H1 (cell line): ENCODE measurements around the gene GRAMD4. TPM values are rescaled to one million over a fixed set of nuclear protein-coding genes. Genes with fewer than 3 reads are reported as not detected.
A peak's percentile ranks its signal among the peaks of the same experiment; 100 is the strongest.

Experiments
- CTCF ChIA-PET: fragments of 300-600 bp; sonication (Branson Sonifier 250); formaldehyde crosslinking; loops from one replicate; lab custom pipeline; 2021; ENCODE audit not compliant: partially characterized antibody; lab: Charles Lee
- POLR2A ChIA-PET: fragments of 300-600 bp; sonication (Branson Sonifier 250); formaldehyde crosslinking; loops from one replicate; lab custom pipeline; 2021; ENCODE audit warnings: inconsistent platforms; ENCODE audit not compliant: partially characterized antibody; lab: Charles Lee
- DNase-seq, 2 experiments: peaks; one replicate each; pipeline versions ENCODE4 v3.0.0 to v3.0.0-alpha.2; 2010 to 2022; ENCODE audit warnings: low spot score in 2 of 2, low read depth in 1 of 2, mixed read lengths in 1 of 2
- FAIRE-seq: peaks from 2 replicates; lab custom pipeline; 2011; peaks lifted over from hg19 to GRCh38; lab: Jason Lieb, UNC
- H2AFZ ChIP-seq: 2 replicates; pipeline ENCODE4 v1.8.1; 2012; ENCODE audit warnings: low read length, inconsistent platforms
- H2AK5ac ChIP-seq: 2 replicates; pipeline ENCODE4 v1.6.1; 2013; ENCODE audit warnings: low read depth, low read length
- H2BK120ac ChIP-seq: replicated peaks from 2 replicates; pipeline ENCODE3; 2013; ENCODE audit warnings: low read depth, low read length, inconsistent platforms
- H2BK12ac ChIP-seq: 2 replicates; pipeline ENCODE4 v1.6.1; 2013; ENCODE audit warnings: low read depth, low read length
- H2BK15ac ChIP-seq: 2 replicates; pipeline ENCODE4 v1.6.1; 2013; ENCODE audit warnings: low read length
- H2BK20ac ChIP-seq: 2 replicates; pipeline ENCODE4 v1.6.1; 2013; ENCODE audit warnings: low read length
- H2BK5ac ChIP-seq: 2 replicates; pipeline ENCODE4 v1.6.1; 2013; ENCODE audit warnings: low read depth, low read length
- H3K14ac ChIP-seq: 2 replicates; pipeline ENCODE4 v1.6.1; 2013; ENCODE audit warnings: inconsistent platforms; ENCODE audit not compliant: insufficient read length
- H3K18ac ChIP-seq: 2 replicates; pipeline ENCODE4 v1.6.1; 2013; ENCODE audit warnings: low read length; ENCODE audit errors: extremely low read depth
- H3K23ac ChIP-seq: 2 replicates; pipeline ENCODE4 v1.6.1; 2013; ENCODE audit warnings: inconsistent platforms; ENCODE audit not compliant: insufficient read length
- H3K23me2 ChIP-seq: 2 replicates; pipeline ENCODE4 v1.6.1; 2013; ENCODE audit warnings: low read depth, low read length
- H3K27ac ChIP-seq: 2 replicates; pipeline ENCODE4 v1.6.1; 2011; ENCODE audit warnings: low read depth, low read length, inconsistent platforms
- H3K27me3 ChIP-seq, 4 experiments: replicated peaks in 1 of 4; 1 replicate in 1 of 4; 2 replicates in 3 of 4; pipeline versions ENCODE4 v1.6.1 to v1.8.1; 2011 to 2013; ENCODE audit warnings: low read length in 3 of 4, mild to moderate bottlenecking in 3 of 4, inconsistent platforms in 2 of 4, mixed read lengths in 2 of 4, moderate library complexity in 1 of 4; ENCODE audit not compliant: control insufficient read depth in 3 of 4, insufficient read depth in 3 of 4; ENCODE audit errors: extremely low read depth in 1 of 4
- H3K36me3 ChIP-seq, 4 experiments: 2 replicates each; pipeline versions ENCODE4 v1.6.1 to v1.8.1; 2011 to 2013; ENCODE audit warnings: mild to moderate bottlenecking in 4 of 4, low read length in 3 of 4, moderate library complexity in 2 of 4, control low read depth in 1 of 4, inconsistent platforms in 1 of 4; ENCODE audit not compliant: insufficient read depth in 4 of 4, control insufficient read depth in 2 of 4
- H3K4ac ChIP-seq: replicated peaks from 2 replicates; pipeline ENCODE3; 2013; ENCODE audit warnings: low read length, low read depth, mixed read lengths, inconsistent platforms; ENCODE audit not compliant: insufficient read length
- H3K4me1 ChIP-seq, 4 experiments: replicated peaks in 1 of 4; 1 replicate in 1 of 4; 2 replicates in 3 of 4; pipeline versions ENCODE4 v1.6.1 to v1.8.1; 2011 to 2013; ENCODE audit warnings: low read length in 3 of 4, inconsistent platforms in 2 of 4, mixed read lengths in 1 of 4; ENCODE audit not compliant: insufficient read depth in 4 of 4, control insufficient read depth in 3 of 4
- H3K4me2 ChIP-seq, 2 experiments: 2 replicates each; pipeline versions ENCODE4 v1.6.1 to v1.8.1; 2011 to 2013; ENCODE audit warnings: low read depth in 2 of 2, low read length in 2 of 2, control low read depth in 1 of 2, inconsistent platforms in 1 of 2, mild to moderate bottlenecking in 1 of 2; ENCODE audit not compliant: insufficient read depth in 1 of 2
- H3K4me3 ChIP-seq, 4 experiments: fragments of 200-600, 300-600 bp in 1 of 4; sonication (generic), shearing (Covaris generic), sonication (Bioruptor Twin) in 1 of 4; 2 replicates each; pipeline versions ENCODE4 v1.5.1 to v1.8.1; 2011 to 2016; ENCODE audit warnings: low read length in 4 of 4, low read depth in 3 of 4, control low read depth in 2 of 4, inconsistent platforms in 2 of 4, mild to moderate bottlenecking in 2 of 4, mixed read lengths in 1 of 4, moderate library complexity in 1 of 4; ENCODE audit not compliant: insufficient read depth in 2 of 4; ENCODE audit errors: extremely low read depth in 1 of 4
- H3K56ac ChIP-seq: replicated peaks from 2 replicates; pipeline ENCODE3; 2013; ENCODE audit warnings: low read depth, mild to moderate bottlenecking, mixed read lengths, low read length, inconsistent platforms; ENCODE audit not compliant: insufficient read length
- H3K79me1 ChIP-seq: 2 replicates; pipeline ENCODE4 v1.6.1; 2013; ENCODE audit warnings: low read depth, low read length, control low read depth
- H3K79me2 ChIP-seq, 2 experiments: 2 replicates each; pipeline versions ENCODE4 v1.6.1 to v1.8.1; 2012 to 2013; ENCODE audit warnings: low read length in 2 of 2, mild to moderate bottlenecking in 2 of 2, inconsistent platforms in 1 of 2; ENCODE audit not compliant: insufficient read depth in 2 of 2, control insufficient read depth in 1 of 2
- H3K9ac ChIP-seq, 4 experiments: replicated peaks in 1 of 4; 1 replicate in 1 of 4; 2 replicates in 3 of 4; pipeline versions ENCODE4 v1.6.1 to v1.8.1; 2011 to 2013; ENCODE audit warnings: low read depth in 3 of 4, low read length in 3 of 4, control low read depth in 2 of 4, mild to moderate bottlenecking in 2 of 4, moderate library complexity in 2 of 4, inconsistent platforms in 1 of 4; ENCODE audit errors: extremely low read depth in 1 of 4
- H3K9me3 ChIP-seq, 2 experiments: 2 replicates each; pipeline versions ENCODE4 v1.6.1 to v1.8.1; 2012 to 2013; ENCODE audit warnings: mild to moderate bottlenecking in 2 of 2, moderate library complexity in 2 of 2, control low read depth in 1 of 2, inconsistent platforms in 1 of 2, low read depth in 1 of 2, low read length in 1 of 2, mixed read lengths in 1 of 2; ENCODE audit not compliant: insufficient read depth in 2 of 2
- H4K20me1 ChIP-seq, 2 experiments: replicated peaks in 1 of 2; 2 replicates each; pipeline versions ENCODE3 to v1.8.1; 2011 to 2013; ENCODE audit warnings: inconsistent platforms in 2 of 2, low read length in 2 of 2, mild to moderate bottlenecking in 1 of 2; ENCODE audit not compliant: insufficient read depth in 2 of 2, control insufficient read depth in 1 of 2
- H4K5ac ChIP-seq: 2 replicates; pipeline ENCODE4 v1.6.1; 2013; ENCODE audit warnings: low read length, low read depth, mixed read lengths, inconsistent platforms; ENCODE audit not compliant: insufficient read length
- H4K8ac ChIP-seq: 2 replicates; pipeline ENCODE4 v1.8.0; 2013; ENCODE audit warnings: mild to moderate bottlenecking, moderate library complexity, low read length, inconsistent platforms; ENCODE audit not compliant: insufficient read depth; ENCODE audit errors: extremely low read depth
- H4K91ac ChIP-seq: replicated peaks from 2 replicates; pipeline ENCODE3; 2013; ENCODE audit warnings: low read length, mixed read lengths, inconsistent platforms; ENCODE audit not compliant: insufficient read length
- BRCA1 ChIP-seq: IDR thresholded peaks from 2 replicates; pipeline ENCODE4 v1.6.1; 2012; ENCODE audit warnings: low read depth, low read length, improper control_type of control experiment
- GTF2F1 ChIP-seq: IDR thresholded peaks from 2 replicates; pipeline ENCODE4 v1.6.1; 2012; ENCODE audit warnings: low read depth, low read length, improper control_type of control experiment, borderline replicate concordance
- RNF2 ChIP-seq: fragments of 200-900, 300-1000 bp; sonication (generic); IDR thresholded peaks from 2 replicates; pipeline ENCODE4 v1.7.1; 2016; ENCODE audit warnings: borderline replicate concordance, low read depth, mild to moderate bottlenecking, antibody characterized with exemption, low read length; ENCODE audit not compliant: poor library complexity, severe bottlenecking; ENCODE audit errors: missing control alignments
- ZNF274 ChIP-seq: IDR thresholded peaks from 2 replicates; pipeline ENCODE4 v1.7.0; 2012; ENCODE audit warnings: low read length, borderline replicate concordance; ENCODE audit errors: extremely low read depth
- WGBS, 2 experiments: shearing (Covaris generic) in 1 of 2; methylation state at CpG; one replicate each; pipeline versions ENCODE4 v1.1.6 to v1.1.7; 2013 to 2015; ENCODE audit warnings: low lambda C conversion rate in 2 of 2, mixed read lengths in 2 of 2, inconsistent platforms in 1 of 2, low coverage in 1 of 2, missing lambda C conversion rate in 1 of 2; ENCODE audit not compliant: insufficient replicate concordance in 2 of 2, insufficient coverage in 1 of 2, insufficient read length in 1 of 2; ENCODE audit errors: extremely low coverage in 1 of 2, missing lambda C conversion rate in 1 of 2; 5-methylcytosine and 5-hydroxymethylcytosine counted together
- polyA plus RNA-seq, 7 experiments: library from polyadenylated mRNA; depleted of rRNA in 3 of 7; stranded (reverse) in 5 of 7; unstranded in 2 of 7; fragments of >200 nt in 5 of 7; fragments of 200-250 nt in 2 of 7; gene quantifications; 1 replicate in 5 of 7; 2 replicates in 1 of 7; 4 replicates in 1 of 7; pipeline versions ENCODE4 v1.2.1 to v1.2.3, GENCODE V29; 2011 to 2013; ENCODE audit warnings: missing spikeins in 2 of 7, mixed read lengths in 2 of 7
- total RNA-seq: library from RNA; stranded (reverse); fragmentation: NEBNext Ultra II Directional; extraction: Animal tissue kit (Norgen Biotek cat#: 25700); gene quantifications from 2 replicates; pipeline ENCODE4 v1.2.1, GENCODE V29; 2021
- TF ChIP-seq, protein P1 (sequence below), 3 experiments: IDR thresholded peaks; 1 replicate in 2 of 3; 2 replicates in 1 of 3; pipeline versions ENCODE4 v1.5.1 to v1.6.1; 2011; ENCODE audit warnings: low read length in 3 of 3, mild to moderate bottlenecking in 3 of 3, inconsistent platforms in 2 of 3, low read depth in 1 of 3, moderate library complexity in 1 of 3; ENCODE audit not compliant: insufficient read depth in 1 of 3; ENCODE audit errors: control extremely low read depth in 1 of 3
- TF ChIP-seq, protein P2 (sequence below): IDR thresholded peaks from 2 replicates; pipeline ENCODE4 v1.6.1; 2011; ENCODE audit warnings: low read depth, mild to moderate bottlenecking, low read length; ENCODE audit not compliant: insufficient read depth

The GRAMD4 gene
- total and polyA plus RNA-seq, 2 of the 8 experiments (the other 6 are each of a cell fraction or from before 2014, with no cell fraction given) = 7.9 to 25.6 TPM

DNA sequence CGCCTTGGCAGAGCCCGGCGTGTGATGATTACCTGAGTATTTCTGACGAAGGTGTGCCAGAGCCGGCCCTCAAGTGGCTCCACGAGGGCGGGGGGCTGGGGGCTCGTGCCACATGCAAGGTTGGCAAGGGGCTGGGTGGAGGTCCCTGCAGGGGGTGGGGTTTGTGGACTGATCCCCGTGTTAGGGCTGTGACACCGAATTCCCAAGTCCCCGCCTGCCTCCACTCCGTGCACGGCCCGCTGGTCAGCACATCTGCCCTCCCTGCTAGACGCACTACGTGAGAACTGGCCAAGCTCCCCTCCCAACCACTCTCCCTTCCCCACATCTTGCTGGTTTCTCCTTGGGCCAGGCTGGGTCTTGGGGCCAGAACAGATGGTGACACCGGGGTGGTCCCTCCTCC, 34.2 kb downstream of the GRAMD4 start:
- FAIRE-seq = no peak

More for the DNA sequence above, 34.2 kb downstream of the GRAMD4 start:
- Histone ChIP-seq H3K18ac (no peak overlapping the region), H4K91ac (peak overlapping the region; percentile 47), H2BK20ac (no peak overlapping the region), H2BK12ac (no peak overlapping the region), H4K8ac (peak overlapping the region; percentile 71), H2BK120ac (no peak overlapping the region), H3K23me2 (no peaks in the 10 kb centered on the region), H3K14ac (no peak overlapping the region), H3K4me3 (no peak overlapping the region), H3K36me3 (no peaks in the 10 kb centered on the region), H3K4ac (no peak overlapping the region), H3K4me1 (peaks cover 0 to 4% (median 1%) of the 10 kb centered on the region in 4 experiments; a peak in 2 of 7 replicates), H3K79me2 (no peaks in the 10 kb centered on the region), H2AK5ac (no peak overlapping the region), H3K23ac (no peak overlapping the region), H3K9me3 (no peaks in the 10 kb centered on the region), H2AFZ (no peak overlapping the region), H3K9ac (no peak overlapping the region), H3K27me3 (no peaks in the 10 kb centered on the region), H3K27ac (no peak overlapping the region), H4K20me1 (peaks cover 0 to 4% of the 10 kb centered on the region in 2 experiments), H3K4me2 (no peak overlapping the region), H2BK5ac (no peak overlapping the region), H4K5ac (no peak overlapping the region), H3K56ac (no peak overlapping the region), H2BK15ac (no peak overlapping the region), H3K79me1 (peaks cover 5% of the 10 kb centered on the region; the same call in 1 of the 2 replicates)
- ChIA-PET CTCF (no interaction called here), POLR2A (no interaction called here)
- DNase-seq = no peak
- TF ChIP-seq, protein P1, sequence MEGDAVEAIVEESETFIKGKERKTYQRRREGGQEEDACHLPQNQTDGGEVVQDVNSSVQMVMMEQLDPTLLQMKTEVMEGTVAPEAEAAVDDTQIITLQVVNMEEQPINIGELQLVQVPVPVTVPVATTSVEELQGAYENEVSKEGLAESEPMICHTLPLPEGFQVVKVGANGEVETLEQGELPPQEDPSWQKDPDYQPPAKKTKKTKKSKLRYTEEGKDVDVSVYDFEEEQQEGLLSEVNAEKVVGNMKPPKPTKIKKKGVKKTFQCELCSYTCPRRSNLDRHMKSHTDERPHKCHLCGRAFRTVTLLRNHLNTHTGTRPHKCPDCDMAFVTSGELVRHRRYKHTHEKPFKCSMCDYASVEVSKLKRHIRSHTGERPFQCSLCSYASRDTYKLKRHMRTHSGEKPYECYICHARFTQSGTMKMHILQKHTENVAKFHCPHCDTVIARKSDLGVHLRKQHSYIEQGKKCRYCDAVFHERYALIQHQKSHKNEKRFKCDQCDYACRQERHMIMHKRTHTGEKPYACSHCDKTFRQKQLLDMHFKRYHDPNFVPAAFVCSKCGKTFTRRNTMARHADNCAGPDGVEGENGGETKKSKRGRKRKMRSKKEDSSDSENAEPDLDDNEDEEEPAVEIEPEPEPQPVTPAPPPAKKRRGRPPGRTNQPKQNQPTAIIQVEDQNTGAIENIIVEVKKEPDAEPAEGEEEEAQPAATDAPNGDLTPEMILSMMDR (IDR thresholded peaks at IDR 0.05; ENCODE audit: control extremely low read depth in 1 of 3, insufficient read depth in 1 of 3, low read depth in 1 of 3, low read length in 3 of 3) = no peak
- no peak for TF ChIP-seq ZNF274
- TF ChIP-seq, protein P2, sequence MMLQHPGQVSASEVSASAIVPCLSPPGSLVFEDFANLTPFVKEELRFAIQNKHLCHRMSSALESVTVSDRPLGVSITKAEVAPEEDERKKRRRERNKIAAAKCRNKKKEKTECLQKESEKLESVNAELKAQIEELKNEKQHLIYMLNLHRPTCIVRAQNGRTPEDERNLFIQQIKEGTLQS = no peak
- TF ChIP-seq RNF2 = no peak
- no peak for TF ChIP-seq GTF2F1
- TF ChIP-seq BRCA1 = no peak
- 90% methylated on average over 13 of the region's 17 CpGs; no CpG with 5 or more reads in 1 of the 2 experiments for WGBS, 2 experiments
